GM18520 (cell line): ENCODE data around the gene MYO1E.
"Not testable (repeated sequence)": the region's sequence is repeated elsewhere in the genome, so short reads cannot be mapped to it uniquely, and the experiment has no call there.

Source experiments
- ATAC-seq: cut with Tn5 transposase; IDR thresholded peaks from one replicate; pipeline ENCODE4 v1.9.1; 2021; ENCODE audit not compliant: unreplicated experiment

MYO1E gene

GRCh38 chr15:59372352-59373211 lies at the start of gene MYO1E:
MYO1E (minus strand) TSS chr15:59372871; CDS start chr15:59372500, 371 bp downstream.
- peak; percentile 56 for ATAC-seq

DNA sequence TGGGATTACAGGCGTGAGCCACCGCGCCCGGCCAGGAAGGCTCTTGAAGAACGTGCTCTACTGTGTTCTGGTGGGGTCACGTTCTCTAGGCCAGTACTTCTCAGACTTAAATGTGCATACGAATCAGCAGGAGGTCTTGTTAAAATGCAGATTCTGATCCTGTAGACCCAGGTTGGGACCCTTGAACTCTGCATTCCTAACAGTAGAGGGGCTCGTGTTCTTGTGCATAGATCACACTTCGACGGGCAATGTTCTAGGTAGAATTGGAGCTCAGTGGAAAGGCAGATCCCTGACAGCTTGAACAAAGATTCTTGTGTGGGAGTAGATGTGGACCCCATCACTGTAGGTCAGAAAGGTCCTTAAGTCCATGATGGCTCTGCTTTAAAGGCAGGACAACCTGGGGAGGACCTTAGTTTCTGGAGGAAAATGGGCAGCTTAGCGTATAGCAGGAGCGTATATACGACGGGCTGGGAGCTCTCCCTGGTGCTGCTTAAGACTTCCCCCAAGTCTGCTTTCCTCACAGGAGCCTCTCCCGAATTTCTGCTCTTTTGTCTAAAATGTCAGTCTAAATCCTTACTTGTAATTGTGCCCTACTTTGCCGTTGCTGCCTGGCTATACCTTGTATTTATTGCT lies 48.4 kb upstream of the MYO1E start:
- ATAC-seq, result no peak

- ATAC-seq, result no peak
These were observed 47.4 kb upstream of the MYO1E start for GRCh38 chr15:59420108-59420507.

DNA sequence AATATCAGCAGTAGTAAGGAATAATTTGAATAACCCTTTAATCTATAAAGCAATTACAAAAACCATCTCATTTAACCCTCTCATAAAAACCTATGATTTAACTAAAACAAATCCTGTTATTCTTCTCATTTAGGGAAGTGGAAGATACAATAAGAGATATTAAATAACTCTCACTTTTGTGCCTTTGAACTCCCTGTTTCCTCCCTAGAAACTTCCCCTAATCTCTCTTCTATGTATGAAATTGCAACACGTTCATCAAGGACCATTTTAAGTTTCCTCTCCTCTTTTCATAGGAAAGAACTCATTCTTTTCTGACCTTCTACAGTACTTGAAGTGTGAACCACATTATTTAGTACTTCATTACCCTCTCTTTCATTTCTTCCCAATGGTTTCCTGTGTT lies 46.5 kb upstream of the MYO1E start:
- no peak for ATAC-seq

DNA sequence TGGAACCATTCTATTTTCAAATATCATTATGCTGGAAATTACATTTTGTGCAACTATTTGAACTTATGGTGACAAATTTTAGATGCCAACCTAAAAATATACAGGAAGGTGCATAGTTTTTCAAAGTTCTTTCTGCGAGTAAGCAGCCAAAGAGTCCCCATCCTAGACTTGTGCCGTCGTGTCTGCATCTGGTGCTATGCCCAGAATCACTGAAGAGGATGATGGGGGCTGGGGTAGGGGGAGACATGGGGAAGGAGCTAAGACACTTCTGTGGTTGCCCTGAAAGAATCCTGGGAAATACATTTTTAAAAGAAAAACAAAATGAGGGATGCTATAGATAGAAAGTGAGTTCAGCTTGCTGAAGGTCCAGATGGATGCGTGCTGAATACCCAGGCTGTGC lies 44.1 kb upstream of the MYO1E start:
- ATAC-seq, result no peak

DNA sequence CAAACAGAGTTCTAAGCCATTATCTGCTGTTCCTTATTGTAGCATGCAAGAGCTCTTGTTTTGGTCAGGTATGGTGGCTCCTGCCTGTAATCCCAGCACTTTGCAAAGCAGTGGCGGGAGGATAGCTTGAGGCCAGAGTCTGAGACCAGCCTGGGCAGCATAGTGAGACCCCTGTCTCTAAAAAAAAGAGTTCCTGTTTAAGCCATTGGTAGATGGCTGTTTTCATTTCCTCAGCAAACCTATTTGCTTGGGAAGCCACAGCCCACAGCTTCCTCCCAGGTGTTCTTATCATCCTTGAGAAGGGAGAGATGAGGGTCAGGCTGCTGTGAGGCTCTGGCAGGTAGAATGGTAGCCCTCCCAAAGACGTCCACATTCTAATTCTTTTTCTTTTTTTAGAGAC lies 40.9 kb upstream of the MYO1E start:
- no peak for ATAC-seq

DNA sequence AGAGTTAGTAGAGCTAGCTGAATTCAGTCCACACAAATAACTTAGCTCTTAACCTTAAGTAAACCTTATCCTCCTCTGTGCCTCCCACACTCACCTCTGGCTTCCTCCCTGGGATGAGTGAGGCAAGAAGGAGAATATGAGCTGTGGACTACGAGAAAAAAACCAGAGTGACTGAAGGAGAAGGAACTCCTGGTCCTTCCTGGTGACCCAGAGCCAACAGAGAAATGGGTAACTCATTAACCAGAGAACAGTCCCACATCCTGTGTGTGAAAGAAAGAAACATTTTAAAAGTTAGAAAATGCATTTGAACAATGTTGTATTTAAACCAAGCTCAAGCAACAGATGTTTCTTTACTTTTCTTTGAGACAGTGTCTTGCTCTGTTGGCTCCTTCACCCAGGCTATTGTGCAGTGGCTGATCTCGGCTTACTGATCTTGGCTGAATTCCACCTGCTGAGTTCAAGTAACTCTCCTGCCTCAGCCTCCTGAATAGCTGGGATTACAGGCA lies 37.8 kb upstream of the MYO1E start:
- no peak for ATAC-seq

- no peak for ATAC-seq
These were observed 35.3 kb upstream of the MYO1E start for GRCh38 chr15:59407946-59408345.

DNA sequence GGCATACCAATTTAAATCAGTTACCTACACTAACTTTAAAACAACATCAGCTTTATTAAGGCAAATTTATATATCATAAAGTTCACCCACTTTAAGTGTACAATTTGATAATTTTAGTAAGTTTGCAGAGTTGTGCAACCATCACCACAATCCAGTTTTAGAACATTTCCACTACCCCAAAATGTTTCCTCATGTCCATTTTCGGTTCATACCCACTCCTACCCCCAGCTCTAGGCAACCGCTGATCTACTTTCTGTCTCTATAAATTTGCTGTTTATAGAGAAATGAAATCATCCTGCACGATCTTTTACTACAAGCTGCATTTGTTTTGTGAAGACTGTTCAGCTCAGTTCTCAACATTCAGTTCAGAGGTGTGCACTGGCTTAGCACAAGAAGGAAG lies 33.8 kb upstream of the MYO1E start:
- no peak for ATAC-seq

GRCh38 chr15:59405079-59405478 lies 32.4 kb upstream of the MYO1E start:
- ATAC-seq, result no peak

DNA sequence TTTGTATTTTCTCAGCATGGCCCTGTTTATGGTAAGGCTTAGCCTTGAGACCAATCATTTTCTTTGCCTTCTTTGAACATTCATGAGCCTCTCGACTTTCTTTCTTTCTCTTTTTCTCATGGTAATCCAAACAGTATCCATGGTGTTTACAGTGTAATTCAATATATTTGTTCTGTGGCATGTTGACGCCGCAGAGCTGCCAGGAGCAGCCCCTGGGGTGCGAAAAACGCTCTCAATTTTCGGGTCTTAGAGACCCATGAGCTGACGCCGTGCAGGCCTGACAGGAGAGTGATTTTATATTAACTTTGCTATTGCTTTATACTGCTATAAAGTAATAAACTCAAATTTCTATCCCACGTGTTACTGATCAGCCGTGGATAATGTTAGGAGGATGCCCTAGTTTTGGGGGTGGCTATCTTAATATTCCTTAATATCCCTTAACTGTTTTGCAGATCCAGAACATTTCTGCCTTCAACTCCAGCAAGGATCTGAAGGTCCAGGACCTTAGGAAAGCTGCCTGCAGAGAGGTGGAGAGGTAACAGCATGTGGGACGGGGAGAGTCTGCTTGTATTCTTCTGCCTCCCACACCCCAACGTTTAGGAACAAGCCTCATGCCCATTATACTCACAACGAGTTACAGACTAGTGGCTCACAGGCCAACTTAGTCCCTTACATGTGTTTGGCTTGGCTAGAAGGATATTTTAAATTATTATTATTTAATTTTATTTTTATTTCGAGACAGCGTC lies 29.3 kb upstream of the MYO1E start:
- ATAC-seq, result no peak

DNA sequence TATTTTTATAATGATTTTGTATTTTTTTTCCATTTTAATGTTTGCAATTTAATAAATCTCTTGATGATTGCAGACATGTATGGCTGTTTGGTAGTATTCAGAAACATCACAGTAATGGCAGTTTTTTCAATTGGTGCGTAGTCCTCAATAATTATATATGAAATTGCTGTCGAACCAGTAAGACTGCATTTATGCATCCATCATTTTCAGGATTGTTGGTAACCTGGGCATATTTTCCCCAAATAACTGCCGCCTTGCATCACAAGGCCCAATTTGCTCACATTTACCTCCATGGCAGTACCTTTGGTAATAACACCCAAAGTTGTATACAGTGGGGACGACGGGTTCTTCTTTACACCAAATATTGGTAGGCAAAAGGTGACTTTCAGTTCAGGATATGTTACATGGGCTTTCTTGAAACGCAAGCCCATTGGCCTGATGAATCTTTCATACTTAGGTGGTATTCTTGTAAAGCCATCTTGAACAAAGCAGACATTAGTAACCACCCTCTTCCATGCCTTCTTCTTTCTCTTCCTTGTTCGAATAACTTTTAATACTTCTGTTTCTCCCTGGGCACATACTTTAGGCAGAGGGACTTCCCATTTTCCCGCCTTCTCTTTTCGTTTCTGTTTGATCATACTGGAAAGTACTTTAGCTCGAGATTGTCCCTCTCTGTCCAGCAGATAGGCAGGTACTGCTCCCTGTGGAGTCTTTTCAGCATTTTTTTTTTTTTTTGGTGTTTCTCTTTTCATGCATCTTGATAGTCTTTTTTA lies 28.6 kb upstream of the MYO1E start:
- not testable (repeated sequence) for ATAC-seq

DNA sequence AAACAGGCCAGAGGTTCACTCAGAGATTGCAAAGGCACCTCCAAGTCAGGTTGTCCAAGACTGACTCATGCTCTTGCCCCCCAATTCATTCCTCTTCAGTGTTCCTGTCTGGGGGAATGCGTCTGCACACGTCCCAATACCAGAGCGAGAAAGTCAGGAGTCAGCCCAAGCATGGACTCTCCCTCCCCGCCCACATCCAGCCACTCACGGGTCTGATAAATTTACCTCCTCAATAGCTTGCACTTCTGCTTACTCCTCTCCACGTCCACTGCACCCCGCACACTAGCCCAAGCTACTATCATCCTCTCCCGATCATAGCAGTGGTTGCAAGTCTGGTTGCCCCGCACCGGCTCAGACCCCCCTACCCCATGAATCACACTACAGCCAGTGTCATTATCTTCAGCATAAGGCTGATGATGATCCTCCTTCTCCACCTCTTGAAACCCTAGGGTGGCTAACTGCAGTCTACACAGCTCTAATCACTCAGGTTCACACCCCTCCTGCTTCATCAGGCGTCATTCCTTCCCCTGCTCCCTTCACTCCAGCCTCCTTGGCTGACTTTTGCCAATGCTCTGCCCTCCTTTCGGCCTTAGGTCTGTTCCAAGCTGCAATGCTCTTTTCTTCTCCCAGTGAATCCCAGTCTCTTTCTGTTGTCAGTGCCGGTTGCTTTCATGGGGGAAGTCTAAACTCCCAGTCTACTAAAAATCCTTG lies 27.6 kb upstream of the MYO1E start:
- ATAC-seq, result no peak

GRCh38 chr15:59399465-59400102 lies 26.9 kb upstream of the MYO1E start:
- ATAC-seq, result no peak

- no peak for ATAC-seq
These were observed 25.5 kb upstream of the MYO1E start for GRCh38 chr15:59398220-59398619.

DNA sequence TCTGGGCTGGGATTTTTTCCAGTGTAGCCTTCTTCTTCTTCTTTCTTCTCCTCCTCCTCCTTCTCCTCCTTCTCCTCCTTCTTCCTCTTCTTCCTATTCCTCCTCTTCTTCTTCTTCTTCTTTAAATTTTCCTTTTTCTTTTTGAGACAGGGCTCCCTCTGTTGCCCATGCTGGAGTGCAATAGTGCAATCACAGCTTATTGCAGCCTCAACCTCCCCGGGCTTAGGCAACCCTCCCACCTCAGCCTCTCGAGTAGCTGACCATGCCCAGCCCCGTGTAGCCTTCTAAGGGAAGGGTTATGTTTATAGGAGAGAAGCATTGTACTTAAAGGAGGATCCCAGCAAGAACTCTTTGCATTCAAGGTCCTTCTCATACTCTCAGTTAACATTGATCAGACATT lies 24.0 kb upstream of the MYO1E start:
- no peak for ATAC-seq

DNA sequence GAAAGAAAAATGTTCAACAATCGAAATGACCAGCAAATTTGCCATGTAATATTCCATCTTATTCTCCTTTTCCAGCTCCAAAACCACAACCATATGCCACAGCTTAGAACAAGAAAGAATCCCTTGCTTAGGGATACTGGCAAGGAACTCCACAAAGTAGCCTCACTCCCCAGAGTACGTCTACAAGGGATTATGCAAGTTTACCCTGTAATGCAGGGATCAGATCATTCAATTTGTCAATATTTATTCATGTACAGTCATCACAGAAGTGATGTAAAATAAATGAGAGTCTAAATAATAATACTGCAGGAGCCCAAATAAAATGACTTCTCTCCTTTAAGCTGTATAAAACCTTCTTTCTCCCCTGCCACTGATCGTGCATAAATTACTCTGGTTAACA lies 23.5 kb upstream of the MYO1E start:
- ATAC-seq, result no peak

GRCh38 chr15:59394166-59394661 lies 21.5 kb upstream of the MYO1E start:
- ATAC-seq, result no peak

DNA sequence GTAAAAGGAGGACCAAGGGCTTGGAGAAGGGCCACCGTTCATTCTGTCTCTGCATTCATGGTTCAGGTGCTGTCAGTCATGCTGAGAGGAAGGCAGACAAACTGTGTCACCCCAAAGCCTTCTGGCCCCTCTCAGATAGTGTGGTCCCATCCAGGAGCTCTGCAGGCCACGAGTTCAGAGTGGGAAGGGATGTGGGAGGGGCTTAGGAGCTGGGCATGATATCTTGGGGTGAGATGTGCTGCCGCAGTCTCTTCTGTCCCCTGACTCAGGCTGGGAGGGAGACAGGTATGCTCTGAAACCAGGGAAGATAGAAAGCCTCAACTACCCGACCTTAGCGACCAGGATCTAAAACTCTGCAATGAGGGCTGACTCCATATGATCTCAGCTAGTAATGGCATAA lies 19.6 kb upstream of the MYO1E start:
- no peak for ATAC-seq

- ATAC-seq, result no peak
These were observed 16.0 kb upstream of the MYO1E start for GRCh38 chr15:59388670-59389069.
